Right ventricle myocardium inferior (tissue), 1 donor: ENCODE data around the gene SGPP1. TPM values are rescaled to one million over a fixed set of nuclear protein-coding genes. Genes with fewer than 3 reads are reported as not detected.
"Not testable (repeated sequence)": the region's sequence is repeated elsewhere in the genome, so short reads cannot be mapped to it uniquely, and the experiment has no call there.

Experiments used
- ATAC-seq: fragments of 200-7000 bp; cut with Tn5 transposase; one replicate; pipeline ENCODE4 v1.9.1; 2020; ENCODE audit warnings: mild to moderate bottlenecking, moderate library complexity
- DNase-seq: peaks from one replicate; pipeline ENCODE4 v3.0.0; 2021; ENCODE audit errors: missing footprints
- intact Hi-C: fragments of 100-400 bp; cut with DNase I; formaldehyde crosslinking; loops from one replicate; pipeline ENCODE4 v1.11.0; 2022
- total RNA-seq: library from RNA; stranded (reverse); fragmentation: NEBNext Ultra II Directional; extraction: Animal tissue kit (Norgen Biotek cat#: 25700); gene quantifications from one replicate; pipeline ENCODE4 v1.2.1, GENCODE V29; 2021
- donor health status: DM: no; HTN: yes; CAD: no; lungs with severe emphysema.

SGPP1 gene
- total RNA-seq, 1 donor from 2014 or later: 5.4 TPM

DNA sequence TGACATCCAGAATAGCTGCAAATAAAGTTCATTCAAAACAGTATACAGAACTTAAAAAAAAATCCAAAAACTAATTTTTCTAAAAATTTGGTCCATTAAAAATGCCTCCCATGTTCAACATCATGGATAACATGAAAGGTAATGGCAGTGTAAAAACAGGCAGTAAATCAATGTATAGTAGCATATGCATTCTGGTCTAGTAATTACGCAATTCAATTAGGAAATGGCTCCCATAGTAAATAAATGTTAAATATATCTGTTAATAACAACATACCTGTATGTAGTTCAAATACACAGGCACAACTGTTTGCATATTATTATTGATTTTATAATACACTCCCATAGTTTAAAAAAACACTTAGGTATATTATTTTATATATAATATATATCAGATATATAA, 42.5 kb downstream of the SGPP1 start:
- intact Hi-C loops: no loop called here
- ATAC-seq: no peak
- no peak for DNase-seq

DNA sequence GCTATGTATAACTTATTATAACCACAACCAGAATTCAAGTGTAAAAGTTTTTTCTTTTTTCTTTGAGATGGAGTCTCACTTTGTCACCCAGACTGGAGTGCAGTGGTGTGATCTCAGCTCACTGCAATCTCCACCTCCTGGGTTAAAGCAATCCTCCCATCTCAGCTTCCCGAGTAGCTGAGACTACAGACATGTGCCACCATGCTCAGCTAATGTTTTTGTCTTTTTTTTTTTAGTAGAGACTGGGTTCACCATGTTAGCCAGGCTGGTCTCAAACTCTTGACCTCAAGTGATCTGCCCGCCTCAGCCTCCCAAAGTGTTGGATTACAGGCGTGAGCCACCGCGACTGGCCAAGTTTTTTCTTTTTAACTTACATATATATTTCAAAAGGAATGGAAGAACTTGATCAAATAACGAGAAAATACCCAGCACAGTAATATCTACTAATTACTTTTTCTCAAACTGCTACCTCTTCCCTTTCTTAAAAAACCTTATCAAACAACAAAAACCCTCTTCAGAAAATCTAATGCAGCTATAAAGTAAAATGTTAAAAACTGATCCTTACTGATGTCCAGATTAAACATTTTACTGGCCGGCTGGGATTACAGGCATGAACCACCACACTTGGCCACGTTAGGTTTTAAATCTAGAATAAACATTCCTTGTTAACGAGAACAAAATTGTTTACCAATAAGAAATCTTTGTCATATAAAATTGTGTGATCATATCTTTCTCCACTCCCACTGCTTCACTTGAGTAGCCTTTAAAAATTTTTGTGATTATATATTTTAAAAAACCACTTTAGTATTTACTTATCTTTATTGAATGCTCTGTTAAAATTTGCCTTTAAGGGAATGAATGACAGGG, 44.9 kb downstream of the SGPP1 start:
- no peak for DNase-seq
- ATAC-seq: no peak
- intact Hi-C loops: no loop called here

DNA sequence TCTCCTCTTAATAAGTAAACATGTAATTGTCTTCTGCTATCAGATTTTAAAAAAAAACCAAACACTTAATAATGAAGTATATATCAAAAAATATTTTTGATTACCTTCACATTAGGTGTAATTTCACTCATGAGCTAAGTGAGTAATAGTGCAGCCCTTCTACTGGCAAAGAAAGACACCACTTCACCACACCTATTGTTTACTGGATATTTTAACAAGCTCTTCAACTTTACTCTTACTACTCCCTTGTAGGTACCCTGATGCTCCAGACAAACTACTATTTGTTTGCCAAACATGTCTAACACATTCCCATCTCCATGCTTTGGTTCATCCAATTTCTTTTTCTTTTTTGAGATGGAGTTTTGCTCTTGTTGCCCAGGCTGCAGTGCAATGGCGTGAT, 49.3 kb downstream of the SGPP1 start:
- no peak for ATAC-seq
- intact Hi-C loops: no loop called here
- no peak for DNase-seq

DNA sequence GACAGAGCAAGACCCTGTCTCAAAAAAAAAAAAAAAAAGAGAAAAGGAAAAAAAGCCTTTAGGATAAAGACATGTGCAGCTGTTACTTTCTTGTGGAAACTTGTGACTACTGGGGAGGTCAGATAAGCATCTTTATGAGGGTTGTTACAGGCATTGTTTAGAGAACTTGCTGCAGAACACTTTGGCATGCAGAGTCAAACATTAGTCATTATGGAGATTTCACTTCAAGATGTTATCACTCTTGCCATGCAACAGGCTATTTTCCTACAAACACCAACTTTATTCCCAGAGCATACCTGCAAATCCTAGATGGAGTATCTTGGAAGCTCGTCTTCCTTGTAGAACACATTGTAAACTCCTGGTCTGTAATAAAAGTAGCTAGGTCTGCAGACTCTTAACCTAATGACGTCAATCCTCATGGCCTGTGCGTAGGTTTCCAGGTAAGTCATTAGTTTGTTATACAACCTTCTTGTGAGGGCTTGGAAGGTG, 49.9 kb downstream of the SGPP1 start:
- ATAC-seq: no peak
- DNase-seq: no peak
- intact Hi-C loops: no loop called here

DNA sequence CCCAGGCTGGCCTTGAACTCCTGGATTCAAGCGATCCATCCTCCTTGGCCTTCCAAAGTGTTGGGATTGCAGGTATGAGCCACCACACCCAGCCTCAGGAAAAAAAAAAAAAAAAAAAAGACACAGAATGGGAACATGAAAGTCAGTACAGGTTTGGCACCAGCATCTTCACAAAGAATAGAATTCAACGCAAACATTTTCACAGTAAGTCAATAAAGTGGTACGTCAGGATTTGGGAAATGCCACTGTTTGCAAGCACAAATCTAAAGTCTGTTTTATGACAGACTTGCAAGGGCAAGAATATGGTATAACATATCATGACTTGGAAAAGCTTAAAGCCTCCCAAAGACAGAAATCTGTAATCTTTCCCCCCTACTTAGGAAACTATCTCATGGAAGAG, 51.2 kb downstream of the SGPP1 start:
- intact Hi-C loops: no loop called here
- ATAC-seq: no peak
- DNase-seq: no peak

DNA sequence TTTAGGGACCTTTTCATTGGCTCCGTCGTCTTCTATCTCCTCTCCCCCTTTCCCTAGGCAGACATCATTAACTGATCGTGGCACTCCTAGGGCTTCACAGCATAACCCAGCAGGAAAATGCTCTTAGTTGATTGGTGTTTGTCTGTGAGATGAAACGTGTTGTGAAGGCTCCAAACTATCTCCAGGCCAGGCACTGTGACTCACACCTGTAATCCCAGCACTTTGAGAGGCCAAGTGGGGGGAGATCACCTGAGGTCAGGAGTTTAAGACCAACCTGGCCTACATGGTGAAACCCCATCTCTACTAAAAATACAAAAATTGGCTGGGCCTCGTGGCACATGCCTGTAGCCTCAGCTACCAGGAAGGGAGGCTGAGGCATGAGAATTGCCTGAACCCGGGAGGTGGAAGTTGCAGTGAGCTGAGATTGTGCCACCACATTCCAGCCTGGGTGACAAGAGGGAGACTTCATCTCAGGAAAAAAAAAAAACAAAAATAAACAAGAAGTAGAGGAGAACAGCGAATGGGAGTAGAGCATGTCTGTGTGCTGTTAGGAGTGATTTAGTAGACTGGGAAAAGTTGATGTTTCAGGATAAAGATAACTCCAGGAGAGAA, 53.9 kb downstream of the SGPP1 start:
- ATAC-seq (no peak), DNase-seq (no peak)
- intact Hi-C loops: no loop called here

DNA sequence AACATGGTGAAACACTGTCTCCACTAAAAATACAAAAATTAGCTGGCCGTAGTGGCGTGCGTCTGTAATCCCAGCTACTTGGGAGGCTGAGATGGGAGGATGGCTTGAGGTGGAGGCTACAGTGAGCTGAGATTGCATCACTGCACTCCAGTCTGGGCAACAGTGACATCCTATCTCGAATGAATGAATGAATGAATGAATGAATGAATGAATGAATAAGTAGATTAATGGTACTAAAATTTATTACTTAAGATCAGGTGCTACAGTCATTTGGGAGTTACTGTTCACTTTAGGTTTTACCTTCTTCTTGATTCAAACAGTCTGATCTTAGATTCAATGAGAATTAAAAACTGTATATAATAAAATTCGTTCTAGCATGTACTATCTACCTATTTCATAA, 54.6 kb downstream of the SGPP1 start:
- intact Hi-C loops: no loop called here
- ATAC-seq: no peak

DNA sequence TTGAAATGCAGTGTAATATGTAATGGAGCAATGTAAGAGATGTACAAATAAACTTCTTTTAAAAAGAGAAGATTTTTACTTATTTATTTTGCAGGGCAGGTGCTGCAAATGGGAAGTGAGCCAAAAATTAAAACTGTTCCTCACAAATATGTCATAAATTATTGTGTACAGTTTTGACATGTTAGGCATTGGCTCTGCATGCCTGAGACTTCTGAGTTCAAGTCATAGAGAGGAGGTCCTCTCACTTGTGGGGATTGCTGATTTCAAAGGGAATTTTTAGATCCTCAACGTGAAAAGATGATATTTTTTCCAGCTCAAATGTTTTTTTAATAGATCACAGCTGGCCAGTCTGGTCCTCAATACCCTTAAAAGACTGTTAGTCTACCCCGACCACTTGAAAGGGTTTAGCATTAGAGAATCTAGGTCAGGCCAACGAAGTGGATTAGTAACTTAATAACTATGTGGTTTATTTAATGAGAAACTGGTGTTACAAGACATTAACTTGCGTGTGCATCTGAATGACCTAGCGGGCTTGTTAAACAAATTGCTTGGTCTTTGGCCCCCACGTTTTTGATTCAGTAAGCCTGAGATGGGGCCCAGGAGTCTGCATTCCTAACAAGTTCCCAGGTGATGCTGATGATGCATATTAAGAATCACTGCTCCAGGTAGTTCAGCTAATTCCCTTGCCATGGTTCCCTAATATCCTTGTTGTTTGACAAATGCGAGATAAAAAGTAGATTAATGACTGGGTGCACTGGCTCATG, 55.3 kb downstream of the SGPP1 start:
- intact Hi-C loops: no loop called here
- ATAC-seq: no peak
- DNase-seq: no peak

More for the DNA sequence above, 54.6 kb downstream of the SGPP1 start:
- no peak for DNase-seq

DNA sequence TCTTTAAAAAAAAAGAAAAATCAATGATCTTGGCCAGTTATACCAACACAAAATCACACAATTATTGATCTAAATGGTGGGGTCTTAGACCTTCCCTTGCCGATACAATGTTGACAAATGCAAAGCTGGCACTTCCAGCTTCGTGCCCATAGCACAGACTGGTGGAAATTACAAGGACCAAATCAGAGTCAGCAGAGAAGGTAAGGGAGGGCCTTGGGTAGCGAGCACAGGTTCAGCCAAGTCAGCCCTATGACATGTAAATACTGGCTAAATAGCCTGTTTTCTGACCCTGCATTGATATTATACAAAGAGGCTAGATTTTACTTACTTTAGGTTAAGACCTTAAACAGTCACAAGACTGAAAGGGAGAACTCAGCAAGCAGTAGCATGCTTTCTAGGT, 55.9 kb downstream of the SGPP1 start:
- no peak for DNase-seq
- ATAC-seq: no peak
- intact Hi-C loops: no loop called here

DNA sequence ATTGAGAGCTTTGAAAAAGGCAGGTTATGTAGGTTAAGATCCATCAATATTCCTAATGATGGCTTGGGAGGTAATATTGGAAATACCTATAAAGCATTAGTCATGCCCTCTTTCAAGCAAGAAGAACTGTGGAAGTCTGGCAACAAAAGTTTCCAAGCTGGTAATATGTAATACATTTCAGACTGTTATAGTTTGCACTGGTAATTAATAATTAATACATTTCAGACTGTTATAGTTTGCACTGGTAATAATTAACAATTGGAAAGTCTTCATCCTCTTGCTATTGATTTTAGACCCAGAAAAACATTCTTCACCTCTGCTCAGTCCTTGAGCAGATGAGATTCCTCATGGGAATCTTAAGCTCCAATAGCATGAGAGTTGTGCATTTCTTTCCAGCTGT, 57.2 kb downstream of the SGPP1 start:
- DNase-seq: no peak
- ATAC-seq: no peak
- intact Hi-C loops: no loop called here

DNA sequence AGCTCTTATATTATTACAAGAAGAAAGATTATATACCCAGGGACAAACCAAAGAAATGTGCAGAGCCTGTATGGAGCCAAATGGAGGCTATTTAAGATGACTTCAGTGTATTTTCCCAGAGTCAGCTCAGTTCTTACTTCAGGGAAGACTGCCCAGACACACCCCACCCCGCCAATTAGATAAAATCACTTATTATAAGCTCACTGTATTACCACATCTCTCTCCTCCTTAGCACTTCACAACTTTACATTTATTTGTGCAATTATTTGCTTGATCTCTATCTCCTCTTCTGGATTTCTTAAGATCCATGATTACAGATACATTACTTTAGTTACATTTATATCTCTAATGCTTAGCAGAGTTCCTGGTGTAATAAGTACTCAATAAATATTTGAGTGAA, 61.5 kb downstream of the SGPP1 start:
- ATAC-seq: no peak
- intact Hi-C loops: no loop called here
- DNase-seq: no peak

DNA sequence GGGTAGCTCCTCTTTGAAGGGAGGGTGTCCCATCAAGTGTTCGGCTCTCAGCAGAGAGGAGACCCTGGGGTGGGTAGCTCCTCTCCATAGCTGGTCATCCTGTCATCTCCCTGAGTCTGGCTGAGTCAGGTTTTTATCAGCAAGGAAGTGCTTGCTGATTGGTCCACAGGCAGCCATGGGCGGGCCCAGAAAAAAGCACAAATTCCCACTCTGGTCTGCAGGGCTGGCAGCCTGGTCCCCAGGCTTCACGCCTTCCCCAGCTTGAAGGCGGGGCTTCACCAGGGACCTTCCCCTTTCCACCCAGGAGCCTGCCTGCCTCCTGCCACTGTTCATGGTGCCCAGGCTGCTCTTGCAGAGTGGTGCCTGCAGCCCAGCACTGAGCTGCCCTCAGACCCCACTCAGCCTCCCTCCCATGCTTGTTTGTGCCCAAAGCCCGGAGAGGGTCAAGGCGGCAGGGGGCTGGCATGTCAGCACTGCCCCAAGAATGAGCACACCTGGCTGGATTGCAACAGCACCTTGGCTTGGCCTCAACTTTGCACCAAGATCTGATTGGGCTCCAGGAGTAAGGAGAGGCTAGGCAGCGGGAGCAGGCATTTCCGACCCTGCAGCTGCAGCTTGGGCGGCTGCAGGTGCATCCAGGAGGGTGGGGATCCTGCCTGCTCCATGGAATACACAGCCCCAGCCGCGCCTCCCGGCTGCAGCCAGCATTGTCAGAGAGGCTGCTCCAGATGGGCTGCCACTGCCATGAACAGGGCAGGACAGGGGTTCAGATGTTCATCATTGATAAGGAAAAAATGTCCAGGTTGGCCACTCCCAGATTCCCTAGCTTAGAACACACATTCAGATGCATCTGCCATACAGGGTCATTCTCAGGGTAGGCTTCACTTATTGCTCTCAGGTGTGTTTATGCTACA, 64.2 kb downstream of the SGPP1 start:
- intact Hi-C loops: no loop called here
- ATAC-seq (no peak), DNase-seq (no peak)

DNA sequence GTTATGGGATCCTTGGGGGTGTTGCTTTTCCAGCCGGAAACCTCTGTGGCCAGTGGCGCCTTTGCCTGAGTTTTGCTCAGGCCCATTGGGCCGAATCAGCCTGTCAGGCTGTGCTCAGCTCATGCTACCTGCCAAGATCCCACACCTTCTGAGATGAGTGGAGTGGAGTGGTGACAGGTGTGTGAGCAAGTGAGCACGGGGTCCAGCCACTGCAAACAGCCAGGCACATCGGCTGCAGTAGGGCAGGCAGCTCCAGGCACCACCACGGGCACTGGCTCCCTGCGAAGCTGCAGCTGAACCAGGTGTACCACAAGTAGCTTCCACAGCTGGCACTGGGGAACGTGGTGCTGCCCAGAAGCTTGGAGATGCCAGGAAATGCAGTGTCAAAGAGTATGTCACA, 65.1 kb downstream of the SGPP1 start:
- DNase-seq (no peak), ATAC-seq (no peak)

DNA sequence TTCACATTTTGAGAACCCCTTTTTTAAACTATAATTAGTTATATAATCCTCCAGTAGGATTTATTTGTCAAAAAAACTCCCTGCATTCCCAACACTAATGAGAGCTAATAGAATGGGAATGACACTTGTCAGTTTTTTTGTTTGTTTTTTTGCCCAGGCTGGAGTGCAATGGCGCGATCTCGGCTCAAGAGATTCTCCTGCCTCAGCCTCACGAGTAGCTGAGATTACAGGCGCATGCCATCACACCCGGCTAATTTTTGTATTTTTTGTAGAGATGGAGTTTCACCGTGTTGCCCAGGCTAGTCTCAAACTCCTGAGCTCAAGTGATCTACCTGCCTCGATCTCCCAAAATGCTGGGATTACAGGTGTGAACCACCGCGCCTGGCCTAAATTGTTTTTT, 66.0 kb downstream of the SGPP1 start:
- intact Hi-C loops, DNase-seq, ATAC-seq: not testable (repeated sequence)

More for the DNA sequence above, 65.1 kb downstream of the SGPP1 start:
- intact Hi-C loops: no loop called here

DNA sequence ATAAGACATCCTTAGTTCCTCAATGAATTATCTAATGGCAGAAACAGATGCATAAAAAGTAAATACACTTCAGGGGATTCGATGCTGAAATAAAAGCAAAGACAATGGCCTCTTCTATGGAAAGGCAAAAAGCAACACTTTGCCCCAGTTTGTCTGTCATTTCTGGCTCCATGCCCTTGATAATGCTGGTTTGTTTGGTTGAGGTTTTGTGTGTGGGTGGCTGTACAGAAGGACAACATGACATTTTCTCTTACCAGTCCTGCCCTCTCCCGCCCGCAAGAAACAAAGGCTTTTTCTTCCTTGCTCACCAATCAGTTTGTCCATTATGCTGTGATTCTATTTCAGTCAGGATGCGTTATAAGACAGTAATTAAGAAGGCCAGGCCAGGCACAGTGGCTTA, 68.1 kb downstream of the SGPP1 start:
- intact Hi-C loops: no loop called here
- DNase-seq (no peak), ATAC-seq (no peak)

DNA sequence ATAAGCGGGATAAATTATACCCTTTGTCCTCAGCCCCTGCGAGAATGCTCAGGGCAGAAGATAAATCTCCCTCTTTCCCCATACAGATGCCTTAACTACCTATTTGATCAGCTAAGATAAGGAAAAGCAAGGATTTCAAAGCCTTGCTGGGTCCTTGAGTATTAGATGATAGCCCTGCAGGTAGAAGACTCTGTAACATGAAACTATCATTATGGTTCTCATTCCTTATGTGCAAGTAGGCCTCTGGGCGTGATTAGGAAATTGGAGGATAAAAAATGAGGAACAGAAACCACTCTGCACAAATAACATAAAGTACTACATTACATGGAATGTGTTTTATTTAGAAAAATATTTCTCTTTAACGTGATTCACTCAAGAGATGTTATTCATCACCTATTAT, 71.7 kb downstream of the SGPP1 start:
- intact Hi-C loops: no loop called here
- no peak for ATAC-seq
- DNase-seq: no peak

DNA sequence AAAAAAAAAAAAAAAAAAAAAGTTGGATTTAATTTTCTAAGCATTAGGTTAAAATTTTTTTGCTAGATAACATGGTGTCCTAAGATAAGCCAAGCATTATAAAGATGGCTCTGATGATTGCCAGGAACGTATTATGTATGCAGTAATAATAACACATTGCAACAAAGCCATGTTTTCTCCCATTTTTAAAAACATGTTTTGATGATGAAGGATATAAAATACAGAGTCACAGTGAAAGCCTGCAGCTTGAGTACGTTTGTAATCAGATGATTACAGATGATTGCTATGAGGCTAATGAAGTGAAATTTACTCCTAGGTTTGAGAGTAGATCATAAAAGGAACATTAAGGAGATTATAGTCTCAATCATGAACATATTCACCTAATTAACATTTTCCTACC, 72.9 kb downstream of the SGPP1 start:
- ATAC-seq: no peak
- no peak for DNase-seq
- intact Hi-C loops: no loop called here

DNA sequence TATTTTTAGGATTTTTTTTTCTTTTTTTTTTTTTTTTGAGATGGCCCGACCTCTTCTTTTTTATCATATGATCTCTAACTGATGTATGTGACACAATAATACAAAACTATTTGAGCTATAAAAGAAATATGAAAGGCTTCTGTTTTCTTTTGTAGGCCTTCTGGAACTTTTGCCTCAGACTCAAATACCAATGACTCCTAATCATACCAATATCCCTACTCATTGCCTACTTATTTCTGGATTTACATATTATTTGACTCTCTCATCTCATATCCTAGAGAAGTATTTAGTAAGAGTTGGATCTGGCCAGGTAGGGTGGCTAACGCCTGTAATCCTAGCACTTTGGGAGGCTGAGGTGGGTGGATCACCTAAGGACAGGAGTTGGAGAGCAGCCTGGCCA, 73.5 kb downstream of the SGPP1 start:
- no peak for DNase-seq
- no peak for ATAC-seq
- intact Hi-C loops: no loop called here

DNA sequence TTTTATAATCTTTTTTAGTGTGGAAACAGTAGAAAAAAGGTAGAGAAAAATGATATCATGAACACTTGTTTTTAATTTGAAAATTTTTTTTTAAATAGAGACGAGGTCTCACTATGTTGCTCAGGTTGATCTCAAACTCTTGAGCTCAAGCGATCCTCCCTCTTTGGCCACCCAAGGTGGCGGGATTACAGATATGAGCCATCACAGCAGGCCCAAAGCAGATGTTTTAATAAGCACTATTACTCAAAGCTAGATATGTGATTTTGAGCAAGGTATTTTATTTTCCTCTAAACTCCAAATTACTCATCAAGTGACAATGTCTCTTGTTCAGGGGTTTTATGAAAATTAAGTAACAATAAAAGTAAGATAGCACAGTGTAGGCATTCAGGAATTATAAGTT, 75.5 kb downstream of the SGPP1 start:
- no peak for ATAC-seq
- intact Hi-C loops: no loop called here
- DNase-seq: no peak
